Measurements from ENCODE around the gene ZNF655.

The ZNF655 gene

DNA sequence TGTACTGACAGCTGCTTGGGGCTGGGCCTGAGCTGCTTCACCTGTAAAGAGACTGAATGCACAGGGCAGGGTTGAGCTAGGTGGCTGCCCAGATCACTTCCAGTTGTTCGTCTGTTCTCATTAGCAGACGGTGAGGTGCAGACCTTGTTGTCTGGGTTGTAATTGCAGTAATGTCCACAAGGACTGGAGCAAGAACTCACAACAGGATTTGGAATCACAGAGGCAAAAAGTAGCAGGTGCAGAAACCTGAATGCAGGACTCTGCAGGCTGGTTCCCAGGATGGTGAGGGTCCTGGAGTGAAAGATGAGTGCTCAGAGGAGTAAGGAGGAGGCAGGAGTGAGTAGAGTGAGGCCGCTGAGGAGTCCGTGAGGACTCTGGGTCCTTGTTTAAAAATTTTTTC lies 67.5 kb downstream of the ZNF655 start:
- H3K4me3 ChIP-seq (ENCODE audit: low read length), result no peak overlapping the region
- no peak for DNase-seq (ENCODE audit: low read depth)
- TF ChIP-seq, protein P1, sequence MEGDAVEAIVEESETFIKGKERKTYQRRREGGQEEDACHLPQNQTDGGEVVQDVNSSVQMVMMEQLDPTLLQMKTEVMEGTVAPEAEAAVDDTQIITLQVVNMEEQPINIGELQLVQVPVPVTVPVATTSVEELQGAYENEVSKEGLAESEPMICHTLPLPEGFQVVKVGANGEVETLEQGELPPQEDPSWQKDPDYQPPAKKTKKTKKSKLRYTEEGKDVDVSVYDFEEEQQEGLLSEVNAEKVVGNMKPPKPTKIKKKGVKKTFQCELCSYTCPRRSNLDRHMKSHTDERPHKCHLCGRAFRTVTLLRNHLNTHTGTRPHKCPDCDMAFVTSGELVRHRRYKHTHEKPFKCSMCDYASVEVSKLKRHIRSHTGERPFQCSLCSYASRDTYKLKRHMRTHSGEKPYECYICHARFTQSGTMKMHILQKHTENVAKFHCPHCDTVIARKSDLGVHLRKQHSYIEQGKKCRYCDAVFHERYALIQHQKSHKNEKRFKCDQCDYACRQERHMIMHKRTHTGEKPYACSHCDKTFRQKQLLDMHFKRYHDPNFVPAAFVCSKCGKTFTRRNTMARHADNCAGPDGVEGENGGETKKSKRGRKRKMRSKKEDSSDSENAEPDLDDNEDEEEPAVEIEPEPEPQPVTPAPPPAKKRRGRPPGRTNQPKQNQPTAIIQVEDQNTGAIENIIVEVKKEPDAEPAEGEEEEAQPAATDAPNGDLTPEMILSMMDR (conservative IDR thresholded peaks at IDR 0.05; ENCODE audit: low read length), result no peak

All from AG10803 (cell line).